Ovary (tissue), 10 donors: ENCODE data around the gene INO80C. TPM values are rescaled to one million over a fixed set of nuclear protein-coding genes. Genes with fewer than 3 reads are reported as not detected.

Source experiments
- DNase-seq, 5 donors: peaks; one replicate each; pipeline ENCODE4 v3.0.0-alpha.2; 2019 to 2020
- H3K27ac ChIP-seq, 2 donors: fragments of 200-600 bp; one replicate each; pipeline versions ENCODE4 v1.5.1 to v1.8.0; 2019 to 2022
- H3K27me3 ChIP-seq: fragments of 200-600 bp; one replicate; pipeline ENCODE4 v1.8.0; 2022
- H3K36me3 ChIP-seq: fragments of 200-600 bp; sonication (generic); one replicate; pipeline ENCODE4 v1.5.1; 2019
- H3K4me1 ChIP-seq: one replicate; pipeline ENCODE4 v1.8.1; 2013; ENCODE audit warnings: mild to moderate bottlenecking, moderate library complexity; ENCODE audit not compliant: insufficient read depth
- H3K4me3 ChIP-seq: fragments of 200-600 bp; sonication (generic); one replicate; pipeline ENCODE4 v1.5.1; 2017
- H3K9me3 ChIP-seq, 2 donors: fragments of 200-600 bp in 1 of 2; sonication (generic) in 1 of 2; one replicate each; pipeline versions ENCODE4 v1.5.1 to v1.8.1; 2013 to 2019; ENCODE audit warnings: mild to moderate bottlenecking in 1 of 2, moderate library complexity in 1 of 2
- EP300 ChIP-seq: sonication (generic); formaldehyde crosslinking; IDR thresholded peaks from one replicate; pipeline ENCODE4 v1.6.1; 2017; ENCODE audit warnings: antibody characterized with exemption
- POLR2A ChIP-seq: fragments of 450-650 bp; IDR thresholded peaks from one replicate; pipeline ENCODE4 v1.6.1; 2017; ENCODE audit warnings: antibody characterized with exemption, mild to moderate bottlenecking, moderate library complexity
- WGBS, 3 donors: extraction: QIAGEN DNeasy Blood & Tissue Kit in 1 of 3; methylation state at CpG; one replicate each; pipeline versions ENCODE4 v1.1.5 to v1.1.7; 2013 to 2017; 5-methylcytosine and 5-hydroxymethylcytosine counted together
- intact Hi-C, 4 donors: fragments of 100-400 bp; cut with DNase I; formaldehyde crosslinking; loops; one replicate each; pipeline versions ENCODE4 v1.11.0 to v1.15.1; 2022 to 2023
- long read RNA-seq, 3 donors: library from polyadenylated mRNA in 2 of 3; unstranded in 2 of 3; transcript quantifications; one replicate each; pipeline ENCODE4 v2.0.0 and lab custom pipeline, GENCODE V29; 2021 to 2026
- polyA plus RNA-seq, 2 donors: library from polyadenylated mRNA; stranded (reverse); fragments of 200-250 nt in 1 of 2; fragments of 350-450 nt in 1 of 2; fragmentation: Illumina TruSeq in 1 of 2; extraction: RNeasy Lipid Tissue Mini Kit (QIAGEN cat#74804) in 1 of 2; gene quantifications; one replicate each; pipeline ENCODE4 v1.2.3, GENCODE V29; 2013 to 2014
- total RNA-seq, 7 donors: library from RNA; depleted of rRNA in 2 of 7; stranded (reverse); fragments of >200 nt in 2 of 7; fragmentation: NEBNext Ultra II Directional in 3 of 7; extraction: Animal tissue kit (Norgen Biotek cat#: 25700) in 3 of 7; gene quantifications; one replicate each; pipeline versions ENCODE4 v1.1.0 to v1.2.4, GENCODE V29; 2016 to 2023
- TF ChIP-seq, protein P1 (sequence below), 3 donors: fragments of 450-650 bp in 2 of 3; fragments of 200-600 bp in 1 of 3; IDR thresholded peaks; one replicate each; pipeline versions ENCODE4 v1.5.1 to v1.8.0; 2016 to 2022; ENCODE audit warnings: antibody characterized with exemption in 3 of 3, mild to moderate bottlenecking in 1 of 3
- donor health status: DM: no; HTN: no; CAD: no; lungs with moderate emphysema.
- donor health status: DM: no; HTN: no; CAD: no.
- donor health status: Bipolar disorder and iron deficiency.
- donor health status: DM: yes; HTN: yes; CAD: no.
- donor health status: DM: no; HTN: no; CAD: no.
- donor health status: DM: yes; HTN: yes; CAD: no.

The INO80C gene, protein sequence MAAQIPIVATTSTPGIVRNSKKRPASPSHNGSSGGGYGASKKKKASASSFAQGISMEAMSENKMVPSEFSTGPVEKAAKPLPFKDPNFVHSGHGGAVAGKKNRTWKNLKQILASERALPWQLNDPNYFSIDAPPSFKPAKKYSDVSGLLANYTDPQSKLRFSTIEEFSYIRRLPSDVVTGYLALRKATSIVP
- total RNA-seq = 10 to 100 TPM in 2 of 7 donors, 1 to 10 TPM in 5; 1.8 to 12.7 (median 8.1) TPM
- polyA plus RNA-seq = 10 to 100 TPM; 13.7 to 13.9 TPM
- long read RNA-seq, donor 1, partial matches to known transcripts = 0 of 5 reads
- long read RNA-seq, donor 1, other reads (novel, unspliced or antisense) = 1 of 5 reads
- long read RNA-seq, donor 2, transcript INO80C-202 (5 exons, 974 nt) = major isoform, 10 of 14 reads
- long read RNA-seq, donor 2, partial matches to known transcripts = 0 of 14 reads
- long read RNA-seq, donor 2, other reads (novel, unspliced or antisense) = 0 of 14 reads
- long read RNA-seq, donor 3, partial matches to known transcripts = 0 of 6 reads
- long read RNA-seq, donor 3, other reads (novel, unspliced or antisense) = 2 of 6 reads

DNA sequence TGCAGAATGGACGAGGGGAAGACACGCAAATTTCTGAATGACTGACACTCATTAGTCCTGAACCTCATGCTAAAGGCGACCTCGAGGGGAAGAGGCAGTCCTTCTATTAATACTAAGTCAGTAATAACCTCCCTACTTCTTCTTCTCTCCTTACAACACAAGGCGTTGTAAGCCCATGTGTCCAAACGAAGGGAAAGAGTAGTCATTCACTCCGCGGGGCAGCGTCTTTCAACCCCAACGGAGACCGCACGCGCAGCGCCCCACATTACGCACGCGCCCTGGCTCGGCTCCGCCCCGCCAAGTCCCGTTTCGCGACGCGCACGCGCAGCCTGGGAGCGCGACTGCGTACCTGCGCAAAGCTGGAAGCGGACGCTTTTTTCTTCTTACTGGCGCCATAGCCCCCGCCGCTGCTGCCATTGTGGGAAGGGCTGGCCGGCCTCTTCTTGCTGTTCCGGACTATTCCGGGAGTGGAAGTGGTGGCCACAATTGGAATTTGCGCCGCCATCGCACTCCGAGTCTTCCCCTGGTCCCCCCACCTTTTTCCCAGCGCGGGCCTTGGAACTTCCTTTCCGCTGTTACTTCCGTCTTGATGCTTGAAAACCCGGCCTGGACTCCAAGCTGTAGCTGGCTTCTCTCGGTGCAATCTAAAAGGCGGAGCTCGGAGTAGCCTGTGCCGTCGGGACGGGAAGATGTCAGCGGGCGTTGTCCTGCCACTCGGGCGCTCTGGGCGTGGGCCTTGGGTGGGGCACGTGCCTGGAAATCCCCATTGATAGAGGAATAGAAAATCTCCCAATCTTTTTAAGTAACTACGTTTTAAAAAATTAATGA is at the start of gene INO80C:
Gene INO80C, minus strand, starts transcription at position 591 of the 828 bp plus-strand sequence. Its CDS starts 86 bp downstream, at position 505.
- WGBS, 3 donors = 1% methylated on average over 60 to 61 of the region's 61 CpGs
- H3K4me3 ChIP-seq = peak within 1 kb of the TSS; percentile 85
- DNase-seq = peak; percentile 85 to 93 (median 90)
- H3K9me3 ChIP-seq = no peaks in the 10 kb centered on the region
- peak within 1 kb of the TSS; percentile 86 to 90 for H3K27ac ChIP-seq
- H3K36me3 ChIP-seq = no peaks in the 10 kb centered on the region
- TF ChIP-seq POLR2A (peak; percentile 89), EP300 (no peak)
- TF ChIP-seq, protein P1, sequence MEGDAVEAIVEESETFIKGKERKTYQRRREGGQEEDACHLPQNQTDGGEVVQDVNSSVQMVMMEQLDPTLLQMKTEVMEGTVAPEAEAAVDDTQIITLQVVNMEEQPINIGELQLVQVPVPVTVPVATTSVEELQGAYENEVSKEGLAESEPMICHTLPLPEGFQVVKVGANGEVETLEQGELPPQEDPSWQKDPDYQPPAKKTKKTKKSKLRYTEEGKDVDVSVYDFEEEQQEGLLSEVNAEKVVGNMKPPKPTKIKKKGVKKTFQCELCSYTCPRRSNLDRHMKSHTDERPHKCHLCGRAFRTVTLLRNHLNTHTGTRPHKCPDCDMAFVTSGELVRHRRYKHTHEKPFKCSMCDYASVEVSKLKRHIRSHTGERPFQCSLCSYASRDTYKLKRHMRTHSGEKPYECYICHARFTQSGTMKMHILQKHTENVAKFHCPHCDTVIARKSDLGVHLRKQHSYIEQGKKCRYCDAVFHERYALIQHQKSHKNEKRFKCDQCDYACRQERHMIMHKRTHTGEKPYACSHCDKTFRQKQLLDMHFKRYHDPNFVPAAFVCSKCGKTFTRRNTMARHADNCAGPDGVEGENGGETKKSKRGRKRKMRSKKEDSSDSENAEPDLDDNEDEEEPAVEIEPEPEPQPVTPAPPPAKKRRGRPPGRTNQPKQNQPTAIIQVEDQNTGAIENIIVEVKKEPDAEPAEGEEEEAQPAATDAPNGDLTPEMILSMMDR (IDR thresholded peaks at IDR 0.05) = peak in 1 of 3 donors; percentile 11
- intact Hi-C loops = no loop called here
- peaks cover 4% of the 10 kb centered on the region for H3K4me1 ChIP-seq
- no peaks in the 10 kb centered on the region for H3K27me3 ChIP-seq

DNA sequence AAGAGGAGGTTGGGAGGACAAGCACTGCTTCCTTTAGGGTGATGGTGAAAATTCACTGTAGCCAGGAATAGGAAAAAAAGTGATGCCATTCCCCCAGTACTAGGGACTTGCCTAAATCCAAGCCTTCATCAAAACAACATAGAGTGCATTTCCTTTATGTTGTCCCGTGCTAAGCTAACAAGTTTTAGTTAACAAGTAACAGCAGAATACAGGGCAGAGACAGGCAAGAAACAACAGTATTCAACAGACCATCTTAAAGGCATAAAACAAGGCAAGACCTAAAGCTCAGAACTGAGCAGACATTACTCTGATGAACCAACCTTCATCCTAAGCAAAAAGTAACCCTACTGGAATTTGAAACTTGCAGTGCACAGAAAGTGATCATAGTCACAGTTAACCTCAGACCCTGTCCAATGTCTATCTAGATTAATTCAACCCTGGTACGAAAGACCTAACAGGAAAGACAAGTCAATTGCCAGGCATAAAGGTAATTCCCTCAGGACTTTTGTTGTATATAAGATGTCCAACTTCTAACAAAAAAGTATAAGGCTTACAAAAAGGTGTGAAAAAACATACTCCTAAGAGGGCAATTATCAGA is 49.3 kb upstream of the INO80C start:
- DNase-seq = no peak
- H3K9me3 ChIP-seq = no peaks in the 10 kb centered on the region
- no peak overlapping the region for H3K27ac ChIP-seq
- no peaks in the 10 kb centered on the region for H3K27me3 ChIP-seq
- H3K4me1 ChIP-seq = no peaks in the 10 kb centered on the region
- no peaks in the 10 kb centered on the region for H3K36me3 ChIP-seq
- intact Hi-C loops = no loop called here
- TF ChIP-seq EP300 (no peak), POLR2A (no peak)
- TF ChIP-seq, protein P1 (IDR thresholded peaks at IDR 0.05) = no peak
- H3K4me3 ChIP-seq = no peak overlapping the region
- 78 to 88% (median 83%) methylated on average over 2 of the region's 2 CpGs for WGBS, 3 donors

DNA sequence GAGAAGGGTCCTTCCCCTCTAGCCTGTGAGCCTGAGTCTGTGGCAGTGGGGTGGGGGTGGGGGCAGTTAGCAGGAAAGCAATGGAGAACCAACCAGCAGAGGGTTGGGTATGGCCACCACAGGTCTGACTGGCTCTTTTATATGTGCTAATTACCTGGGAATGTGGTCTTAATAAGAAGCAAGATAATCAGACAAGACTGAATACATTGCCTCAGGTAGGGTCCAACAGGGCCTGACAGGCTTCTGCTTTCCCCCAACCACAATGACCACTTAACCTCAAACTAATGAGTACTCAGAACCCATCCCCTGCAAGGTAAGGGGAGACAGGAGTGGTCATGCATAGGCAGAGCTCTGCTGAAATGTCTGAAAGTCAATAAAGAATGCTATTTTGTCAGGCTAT is 44.6 kb upstream of the INO80C start:
- Histone ChIP-seq H3K9me3 (no peaks in the 10 kb centered on the region), H3K36me3 (no peaks in the 10 kb centered on the region), H3K27ac (no peak overlapping the region), H3K4me3 (no peak overlapping the region), H3K27me3 (no peaks in the 10 kb centered on the region), H3K4me1 (no peaks in the 10 kb centered on the region)
- TF ChIP-seq, protein P1 (IDR thresholded peaks at IDR 0.05) = no peak
- TF ChIP-seq EP300 (no peak), POLR2A (no peak)
- no peak for DNase-seq
- intact Hi-C loops = no loop called here

DNA sequence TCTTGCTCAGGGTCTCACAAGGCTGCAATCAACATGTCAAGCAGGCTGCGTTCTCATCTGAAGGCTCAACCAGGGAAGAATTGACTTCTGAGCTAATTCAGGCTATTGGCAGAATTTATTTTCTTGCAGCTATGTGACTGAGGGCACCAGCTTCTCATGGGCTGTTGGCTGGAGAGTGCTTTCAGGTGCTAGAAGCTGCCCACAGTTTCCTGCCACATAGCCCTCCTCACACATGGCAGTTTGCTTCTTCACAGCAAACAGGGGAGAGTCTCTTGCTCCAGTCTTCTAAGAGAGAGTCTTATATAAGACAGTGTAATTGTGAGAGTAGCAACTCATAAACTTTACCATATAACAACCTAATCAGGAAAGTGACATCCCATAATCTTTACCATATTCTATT is 37.5 kb upstream of the INO80C start:
- H3K4me3 ChIP-seq = no peak overlapping the region
- H3K4me1 ChIP-seq = no peaks in the 10 kb centered on the region
- intact Hi-C loops = no loop called here
- 91 to 95% (median 91%) methylated on average over 1 of the region's 1 CpG for WGBS, 3 donors
- H3K27me3 ChIP-seq = no peaks in the 10 kb centered on the region
- no peaks in the 10 kb centered on the region for H3K9me3 ChIP-seq
- H3K36me3 ChIP-seq = no peaks in the 10 kb centered on the region
- no peak overlapping the region for H3K27ac ChIP-seq
- TF ChIP-seq POLR2A (no peak), EP300 (no peak)
- TF ChIP-seq, protein P1 (IDR thresholded peaks at IDR 0.05) = no peak
- DNase-seq = no peak
